Thyroid gland (tissue), 4 donors: Measurements from ENCODE around the gene SNX21. TPM values are rescaled to one million over a fixed set of nuclear protein-coding genes. Genes with fewer than 3 reads are reported as not detected.

Experiments used
- DNase-seq, 2 donors: peaks; one replicate each; pipeline ENCODE4 v3.0.0-alpha.2; 2019
- H3K27ac ChIP-seq, 3 donors: fragments of 200-600 bp; sonication (generic); 1 replicate in 2 of 3; 2 replicates in 1 of 3; pipeline ENCODE4 v1.5.1; 2016 to 2019; ENCODE audit warnings: mild to moderate bottlenecking in 1 of 3, moderate library complexity in 1 of 3
- H3K27me3 ChIP-seq: fragments of 200-600 bp; sonication (generic); one replicate; pipeline ENCODE4 v1.5.1; 2019
- H3K36me3 ChIP-seq, 2 donors: fragments of 200-600 bp; sonication (generic); one replicate each; pipeline ENCODE4 v1.5.1; 2016 to 2019
- H3K4me1 ChIP-seq, 2 donors: fragments of 200-600 bp; sonication (generic); one replicate each; pipeline ENCODE4 v1.5.1; 2017 to 2019
- H3K4me3 ChIP-seq, 3 donors: fragments of 200-600 bp; sonication (generic); replicated peaks in 1 of 3; 1 replicate in 2 of 3; 2 replicates in 1 of 3; pipeline ENCODE4 v1.5.1; 2016; ENCODE audit warnings: mild to moderate bottlenecking in 1 of 3
- H3K9me3 ChIP-seq: fragments of 200-600 bp; sonication (generic); one replicate; pipeline ENCODE4 v1.5.1; 2017
- POLR2A ChIP-seq, 2 donors: fragments of 450-650 bp; IDR thresholded peaks; one replicate each; pipeline ENCODE4 v1.6.1; 2017; ENCODE audit warnings: antibody characterized with exemption in 2 of 2, mild to moderate bottlenecking in 2 of 2, moderate library complexity in 1 of 2
- WGBS, 2 donors: methylation state at CpG; one replicate each; pipeline ENCODE4 v1.1.5; 2017; 5-methylcytosine and 5-hydroxymethylcytosine counted together
- intact Hi-C: fragments of 100-400 bp; cut with DNase I; formaldehyde crosslinking; loops from one replicate; pipeline ENCODE4 v1.15.1; 2023
- total RNA-seq, 4 donors: library from RNA; depleted of rRNA; stranded (reverse); fragments of >200 nt; gene quantifications; one replicate each; pipeline ENCODE4 v1.2.3, GENCODE V29; 2016
- TF ChIP-seq, protein P1 (sequence below), 6 experiments: fragments of 200-600 bp in 3 of 6; fragments of 450-650 bp in 3 of 6; sonication (generic) in 3 of 6; IDR thresholded peaks; one replicate each; pipeline ENCODE4 v1.5.1; 2016 to 2019; ENCODE audit warnings: antibody characterized with exemption in 6 of 6, mild to moderate bottlenecking in 2 of 6, inconsistent platforms in 1 of 6, moderate library complexity in 1 of 6

The SNX21 gene
- total RNA-seq, 4 donors from 2014 or later: 41.5 to 54.9 (median 48.8) TPM

DNA sequence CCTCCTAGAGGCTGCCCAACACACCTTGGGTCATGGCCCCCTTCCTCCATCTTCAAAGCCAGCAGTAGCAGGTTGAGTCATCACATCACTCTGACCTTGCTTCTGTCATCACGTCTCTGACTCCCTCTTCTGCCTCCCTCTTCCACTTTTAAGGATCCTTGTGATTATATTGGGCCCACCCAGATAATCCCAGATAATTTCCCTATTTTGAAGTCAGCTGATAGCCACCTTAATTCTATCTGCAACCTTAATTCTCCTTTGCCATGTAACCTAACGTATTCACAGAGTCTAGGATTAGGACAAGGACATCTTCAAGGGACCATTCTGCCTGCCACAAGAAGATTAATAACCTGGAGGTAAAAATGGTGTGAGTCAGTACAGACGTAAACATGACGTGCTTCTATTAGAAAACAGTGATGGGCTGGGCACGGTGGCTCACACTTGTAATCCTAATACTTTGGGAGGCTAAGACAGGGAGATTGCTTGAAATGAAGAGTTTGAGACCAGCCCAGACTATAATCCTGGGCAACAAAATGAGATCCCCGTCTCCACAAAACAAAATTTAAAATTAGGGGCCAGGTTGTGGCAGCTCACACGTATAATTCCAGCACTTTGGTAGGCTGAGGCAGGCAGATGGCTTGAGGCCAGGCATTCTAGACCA is 27.1 kb downstream of the SNX21 start:
- Histone ChIP-seq H3K9me3 (no peaks in the 10 kb centered on the region), H3K4me3 (no peak overlapping the region), H3K27me3 (no peaks in the 10 kb centered on the region), H3K36me3 (no peaks in the 10 kb centered on the region), H3K4me1 (peaks cover 16 to 18% of the 10 kb centered on the region in 2 donors), H3K27ac (no peak overlapping the region)
- peak in 1 of 2 donors; percentile 29 for DNase-seq
- TF ChIP-seq, protein P1, sequence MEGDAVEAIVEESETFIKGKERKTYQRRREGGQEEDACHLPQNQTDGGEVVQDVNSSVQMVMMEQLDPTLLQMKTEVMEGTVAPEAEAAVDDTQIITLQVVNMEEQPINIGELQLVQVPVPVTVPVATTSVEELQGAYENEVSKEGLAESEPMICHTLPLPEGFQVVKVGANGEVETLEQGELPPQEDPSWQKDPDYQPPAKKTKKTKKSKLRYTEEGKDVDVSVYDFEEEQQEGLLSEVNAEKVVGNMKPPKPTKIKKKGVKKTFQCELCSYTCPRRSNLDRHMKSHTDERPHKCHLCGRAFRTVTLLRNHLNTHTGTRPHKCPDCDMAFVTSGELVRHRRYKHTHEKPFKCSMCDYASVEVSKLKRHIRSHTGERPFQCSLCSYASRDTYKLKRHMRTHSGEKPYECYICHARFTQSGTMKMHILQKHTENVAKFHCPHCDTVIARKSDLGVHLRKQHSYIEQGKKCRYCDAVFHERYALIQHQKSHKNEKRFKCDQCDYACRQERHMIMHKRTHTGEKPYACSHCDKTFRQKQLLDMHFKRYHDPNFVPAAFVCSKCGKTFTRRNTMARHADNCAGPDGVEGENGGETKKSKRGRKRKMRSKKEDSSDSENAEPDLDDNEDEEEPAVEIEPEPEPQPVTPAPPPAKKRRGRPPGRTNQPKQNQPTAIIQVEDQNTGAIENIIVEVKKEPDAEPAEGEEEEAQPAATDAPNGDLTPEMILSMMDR (IDR thresholded peaks at IDR 0.05): no peak
- TF ChIP-seq POLR2A (IDR thresholded peaks at IDR 0.05): no peak
- 74 to 81% methylated on average over 7 of the region's 7 CpGs for WGBS, 2 donors
- intact Hi-C loops: no loop called here

DNA sequence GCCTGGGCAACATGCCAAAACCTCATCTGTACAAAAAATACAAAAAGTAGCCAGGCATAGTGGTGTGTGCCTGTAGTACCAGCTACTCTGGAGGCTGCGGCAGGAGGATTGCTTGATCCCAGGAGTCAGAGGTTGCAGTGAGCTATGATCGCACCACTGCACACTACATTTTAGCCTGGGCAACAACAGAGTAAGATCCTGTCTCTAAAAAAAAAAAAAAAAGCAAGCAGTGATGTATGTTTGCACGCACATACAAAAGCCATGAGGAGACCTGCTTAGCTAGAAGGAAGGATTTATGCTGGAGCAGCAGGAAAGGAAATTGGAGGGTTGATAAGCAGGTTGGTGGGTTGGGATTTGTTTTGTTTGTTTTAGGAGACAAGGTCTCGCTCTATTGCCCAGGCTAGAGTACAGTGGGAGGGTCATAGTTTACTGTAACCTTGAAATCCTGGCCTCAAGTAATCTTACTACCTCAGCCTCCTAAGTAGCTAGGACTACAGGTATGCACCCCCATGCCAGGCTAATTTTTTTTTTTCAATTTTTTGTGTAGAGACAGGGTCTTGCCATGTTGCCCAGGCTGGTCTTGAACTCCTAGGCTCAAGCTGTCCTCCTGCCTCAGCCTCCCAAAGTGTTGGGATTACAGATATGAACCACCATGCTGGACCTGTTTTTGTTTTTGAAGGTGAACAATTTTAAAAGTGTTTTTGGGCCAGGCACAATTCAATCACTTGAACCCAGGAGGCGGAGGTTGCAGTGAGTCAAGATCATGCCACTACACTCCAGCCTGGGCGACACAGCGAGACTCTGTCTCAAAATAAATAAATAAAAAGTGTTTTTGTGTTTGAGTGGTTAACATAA is 27.8 kb downstream of the SNX21 start:
- TF ChIP-seq, protein P1 (IDR thresholded peaks at IDR 0.05): no peak
- TF ChIP-seq POLR2A (IDR thresholded peaks at IDR 0.05): no peak
- 86 to 88% methylated on average over 7 of the region's 7 CpGs for WGBS, 2 donors
- peak in 1 of 2 donors; percentile 37 for DNase-seq
- H3K4me1 ChIP-seq: peaks cover 8 to 10% of the 10 kb centered on the region in 2 donors
- no peaks in the 10 kb centered on the region for H3K27me3 ChIP-seq
- intact Hi-C loops: no loop called here
- H3K36me3 ChIP-seq: no peaks in the 10 kb centered on the region
- H3K9me3 ChIP-seq: no peaks in the 10 kb centered on the region
- no peak overlapping the region for H3K4me3 ChIP-seq
- H3K27ac ChIP-seq: no peak overlapping the region

DNA sequence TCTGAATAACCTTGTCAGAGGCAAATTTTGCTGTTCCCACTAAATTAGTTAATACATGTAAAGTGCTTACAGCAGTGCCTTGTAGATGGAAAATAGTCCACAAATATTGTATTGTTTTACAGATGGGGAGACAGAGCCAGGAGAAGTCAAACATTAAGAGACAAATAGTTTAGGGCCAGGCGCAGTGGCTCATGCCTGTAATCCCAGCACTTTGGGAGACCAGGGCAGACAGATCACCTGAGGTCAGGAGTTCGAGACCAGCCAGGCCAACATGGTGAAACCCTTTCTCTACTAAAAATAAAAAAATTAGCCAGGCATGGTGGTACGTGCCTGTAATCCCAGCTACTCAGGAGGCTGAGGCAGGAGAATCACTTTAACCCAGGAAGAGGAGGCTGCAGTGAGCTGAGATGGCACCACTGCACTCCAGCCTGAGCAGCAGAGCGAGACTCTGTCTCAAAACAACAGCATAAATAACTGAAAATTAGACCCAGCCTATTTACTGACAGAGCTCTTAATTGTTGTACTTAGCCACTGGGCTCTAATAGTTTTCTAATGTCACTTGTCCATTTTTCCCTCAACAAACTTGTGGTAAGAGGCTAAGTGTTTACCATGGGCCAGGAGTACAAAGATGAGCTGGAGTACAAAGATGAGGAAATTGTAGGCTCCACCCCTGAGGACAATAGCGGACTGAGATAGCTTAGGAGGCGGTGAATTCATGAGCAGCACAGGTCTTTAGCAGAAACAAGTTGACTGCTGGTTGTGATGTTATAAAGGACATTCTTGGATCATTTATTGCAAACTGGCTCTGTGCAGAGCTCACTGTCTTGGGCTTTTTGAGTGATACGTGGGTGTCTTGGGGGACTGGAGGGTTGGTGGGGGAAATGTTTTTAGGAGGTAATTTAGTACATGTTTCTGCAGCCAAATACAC is 30.2 kb downstream of the SNX21 start:
- WGBS, 2 donors: 92 to 95% methylated on average over 7 of the region's 7 CpGs
- no peak for DNase-seq
- TF ChIP-seq POLR2A (IDR thresholded peaks at IDR 0.05): no peak
- TF ChIP-seq, protein P1 (IDR thresholded peaks at IDR 0.05): no peak
- H3K27me3 ChIP-seq: no peaks in the 10 kb centered on the region
- no peaks in the 10 kb centered on the region for H3K36me3 ChIP-seq
- H3K27ac ChIP-seq: no peak overlapping the region
- intact Hi-C loops: no loop called here
- H3K4me1 ChIP-seq: no peaks in the 10 kb centered on the region
- no peak overlapping the region for H3K4me3 ChIP-seq
- no peaks in the 10 kb centered on the region for H3K9me3 ChIP-seq

DNA sequence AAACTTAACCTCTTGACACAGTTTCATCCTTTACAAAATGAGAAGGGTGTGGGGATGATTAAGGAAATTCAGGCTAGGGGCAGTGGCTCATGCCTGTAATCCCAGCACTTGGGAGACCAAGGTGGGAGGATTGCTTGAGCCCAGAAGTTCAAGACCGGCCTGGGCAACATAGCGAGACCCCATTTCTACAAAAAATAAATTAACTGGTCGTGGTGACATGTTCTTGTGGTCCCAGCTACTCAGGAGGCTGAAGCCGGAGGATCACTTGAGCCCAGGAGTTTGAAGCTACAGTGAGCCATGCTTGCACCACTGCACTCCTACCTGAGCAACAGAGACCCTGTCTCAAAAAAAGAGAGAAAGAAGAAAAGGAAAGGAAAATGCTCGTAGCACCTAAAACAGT is 32.9 kb downstream of the SNX21 start:
- no peak overlapping the region for H3K27ac ChIP-seq
- WGBS, 2 donors: 92 to 95% methylated on average over 5 of the region's 5 CpGs
- intact Hi-C loops: no loop called here
- H3K9me3 ChIP-seq: no peaks in the 10 kb centered on the region
- no peak for DNase-seq
- TF ChIP-seq, protein P1 (IDR thresholded peaks at IDR 0.05): no peak
- H3K27me3 ChIP-seq: no peaks in the 10 kb centered on the region
- no peak overlapping the region for H3K4me3 ChIP-seq
- H3K36me3 ChIP-seq: no peaks in the 10 kb centered on the region
- no peaks in the 10 kb centered on the region for H3K4me1 ChIP-seq
